WTC11 (cell line): ENCODE results near the gene KDM5B.

ENCODE experiments used
- KAT7 ChIP-seq: sonication (generic); formaldehyde crosslinking; IDR thresholded peaks from 2 replicates; pipeline ENCODE4 v1.8.1; 2023; ENCODE audit warnings: missing genetic modification reagents, mild to moderate bottlenecking, borderline replicate concordance
- MXD4 ChIP-seq: fragments of 250-450 bp; sonication (Bioruptor Pico); IDR thresholded peaks from 2 replicates; pipeline ENCODE4 v1.8.0; 2021; ENCODE audit warnings: mild to moderate bottlenecking, moderate library complexity, borderline replicate concordance
- SMAD3 ChIP-seq: sonication (generic); formaldehyde crosslinking; IDR thresholded peaks from 2 replicates; pipeline ENCODE4 v1.8.0; 2022; ENCODE audit warnings: missing genetic modification reagents, mild to moderate bottlenecking, borderline replicate concordance
- TCF7 ChIP-seq: sonication (generic); formaldehyde crosslinking; IDR thresholded peaks from 2 replicates; pipeline ENCODE4 v1.8.0; 2022; ENCODE audit warnings: mild to moderate bottlenecking, low read depth, missing genetic modification reagents, moderate library complexity
- TEAD4 ChIP-seq: sonication (generic); formaldehyde crosslinking; IDR thresholded peaks from 2 replicates; pipeline ENCODE4 v1.8.0; 2022; ENCODE audit warnings: mild to moderate bottlenecking, missing genetic modification reagents
- ZNF121 ChIP-seq: sonication (generic); formaldehyde crosslinking; IDR thresholded peaks from 2 replicates; pipeline ENCODE4 v1.8.0; 2023; ENCODE audit warnings: missing genetic modification reagents
- ZNF138 ChIP-seq: sonication (generic); formaldehyde crosslinking; conservative IDR thresholded peaks from 2 replicates; pipeline ENCODE4 v1.8.1; 2022; ENCODE audit warnings: mild to moderate bottlenecking, moderate library complexity, missing genetic modification reagents
- ZNF263 ChIP-seq: sonication (generic); formaldehyde crosslinking; IDR thresholded peaks from 2 replicates; pipeline ENCODE4 v1.8.1; 2022; ENCODE audit warnings: low read depth, mild to moderate bottlenecking, moderate library complexity, missing genetic modification reagents
- TF ChIP-seq, protein P1 (sequence below): fragments of 200-600 bp; IDR thresholded peaks from 2 replicates; pipeline ENCODE4 v1.8.0; 2022; ENCODE audit warnings: antibody characterized with exemption
- TF ChIP-seq, protein P2 (sequence below): sonication (generic); formaldehyde crosslinking; IDR thresholded peaks from 2 replicates; pipeline ENCODE4 v1.8.1; 2022; ENCODE audit warnings: mild to moderate bottlenecking, missing genetic modification reagents, moderate library complexity, borderline replicate concordance
- TF ChIP-seq, protein P3 (sequence below): fragments of 250-450 bp; sonication (Bioruptor Pico); conservative IDR thresholded peaks from 2 replicates; pipeline ENCODE4 v1.9.0; 2021; ENCODE audit warnings: mild to moderate bottlenecking

DNA sequence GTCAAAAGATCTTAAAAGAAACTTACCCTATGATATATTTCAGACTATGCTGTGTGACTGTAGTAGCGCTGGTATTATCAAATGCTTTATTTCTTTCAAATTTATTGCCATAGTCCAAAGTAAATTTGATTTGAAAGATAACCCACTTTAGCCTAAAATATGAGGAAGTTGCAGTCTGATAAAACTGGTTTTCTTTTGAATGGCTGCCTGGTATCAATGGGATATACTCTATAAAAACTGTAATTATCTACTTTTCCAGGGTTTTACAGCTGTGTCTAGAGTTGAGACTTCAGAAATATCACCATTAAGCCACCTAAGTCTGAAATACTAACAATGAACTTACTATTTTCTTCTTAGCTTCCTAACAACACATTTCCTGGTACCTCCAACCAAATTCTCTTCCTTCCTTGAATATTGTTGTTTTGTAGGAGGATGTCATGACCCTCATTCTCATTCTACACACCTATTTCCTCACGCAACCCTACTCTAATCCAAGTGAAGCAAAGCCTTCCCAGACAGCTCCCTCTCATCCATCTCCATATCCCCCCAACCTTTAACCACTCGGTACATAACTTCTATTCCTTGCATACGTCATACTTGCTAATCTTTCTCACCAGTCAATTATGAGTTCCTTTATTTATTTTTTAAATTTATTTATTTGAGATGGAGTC lies 17.0 kb downstream of the KDM5B start:
- TF ChIP-seq, protein P1, sequence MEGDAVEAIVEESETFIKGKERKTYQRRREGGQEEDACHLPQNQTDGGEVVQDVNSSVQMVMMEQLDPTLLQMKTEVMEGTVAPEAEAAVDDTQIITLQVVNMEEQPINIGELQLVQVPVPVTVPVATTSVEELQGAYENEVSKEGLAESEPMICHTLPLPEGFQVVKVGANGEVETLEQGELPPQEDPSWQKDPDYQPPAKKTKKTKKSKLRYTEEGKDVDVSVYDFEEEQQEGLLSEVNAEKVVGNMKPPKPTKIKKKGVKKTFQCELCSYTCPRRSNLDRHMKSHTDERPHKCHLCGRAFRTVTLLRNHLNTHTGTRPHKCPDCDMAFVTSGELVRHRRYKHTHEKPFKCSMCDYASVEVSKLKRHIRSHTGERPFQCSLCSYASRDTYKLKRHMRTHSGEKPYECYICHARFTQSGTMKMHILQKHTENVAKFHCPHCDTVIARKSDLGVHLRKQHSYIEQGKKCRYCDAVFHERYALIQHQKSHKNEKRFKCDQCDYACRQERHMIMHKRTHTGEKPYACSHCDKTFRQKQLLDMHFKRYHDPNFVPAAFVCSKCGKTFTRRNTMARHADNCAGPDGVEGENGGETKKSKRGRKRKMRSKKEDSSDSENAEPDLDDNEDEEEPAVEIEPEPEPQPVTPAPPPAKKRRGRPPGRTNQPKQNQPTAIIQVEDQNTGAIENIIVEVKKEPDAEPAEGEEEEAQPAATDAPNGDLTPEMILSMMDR: no peak
- TF ChIP-seq, protein P2, sequence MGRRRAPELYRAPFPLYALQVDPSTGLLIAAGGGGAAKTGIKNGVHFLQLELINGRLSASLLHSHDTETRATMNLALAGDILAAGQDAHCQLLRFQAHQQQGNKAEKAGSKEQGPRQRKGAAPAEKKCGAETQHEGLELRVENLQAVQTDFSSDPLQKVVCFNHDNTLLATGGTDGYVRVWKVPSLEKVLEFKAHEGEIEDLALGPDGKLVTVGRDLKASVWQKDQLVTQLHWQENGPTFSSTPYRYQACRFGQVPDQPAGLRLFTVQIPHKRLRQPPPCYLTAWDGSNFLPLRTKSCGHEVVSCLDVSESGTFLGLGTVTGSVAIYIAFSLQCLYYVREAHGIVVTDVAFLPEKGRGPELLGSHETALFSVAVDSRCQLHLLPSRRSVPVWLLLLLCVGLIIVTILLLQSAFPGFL (CRISPR knock-in tag): no peak
- TF ChIP-seq ZNF263 (CRISPR knock-in tag) (no peak), MXD4 (CRISPR knock-in tag) (no peak), ZNF121 (CRISPR knock-in tag) (no peak), TEAD4 (CRISPR knock-in tag) (no peak), TCF7 (CRISPR knock-in tag) (no peak), ZNF138 (CRISPR knock-in tag) (no peak), KAT7 (no peak), SMAD3 (no peak)
- TF ChIP-seq, protein P3, sequence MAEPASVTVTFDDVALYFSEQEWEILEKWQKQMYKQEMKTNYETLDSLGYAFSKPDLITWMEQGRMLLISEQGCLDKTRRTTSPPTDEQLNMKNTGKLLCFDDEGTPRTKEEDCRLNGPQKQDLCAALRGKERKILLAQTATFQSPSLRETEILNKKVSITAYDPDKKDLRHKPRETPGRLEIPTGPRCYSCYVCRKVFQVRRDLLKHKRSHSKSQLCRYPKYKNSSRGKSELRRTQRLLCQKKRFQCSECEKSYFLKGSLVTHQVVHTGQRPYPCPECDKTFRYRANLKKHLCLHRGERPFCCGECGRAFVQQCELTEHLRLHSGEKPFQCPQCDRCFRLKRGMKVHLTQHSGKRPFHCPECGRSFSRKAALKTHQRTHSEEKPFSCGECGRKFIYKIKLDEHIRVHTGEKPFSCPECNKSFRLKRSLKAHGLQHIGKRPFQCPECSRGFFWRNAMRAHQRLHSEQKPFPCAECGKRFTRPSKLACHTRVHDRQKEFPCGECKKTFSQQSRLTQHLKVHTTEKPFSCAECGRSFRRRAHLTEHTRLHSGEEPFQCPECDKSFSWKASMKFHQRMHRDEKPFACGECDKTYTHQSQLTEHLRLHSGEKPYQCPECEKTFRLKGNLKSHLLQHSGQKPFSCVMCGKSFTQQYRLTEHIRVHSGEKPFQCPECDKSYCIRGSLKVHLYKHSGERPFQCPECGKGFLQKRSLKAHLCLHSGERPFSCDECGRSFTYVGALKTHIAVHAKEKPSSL (CRISPR knock-in tag): no peak
